GM18907 (cell line): Measurements from ENCODE around the gene MRPL44.
A peak's percentile ranks its signal among the peaks of the same experiment; 100 is the strongest.

ENCODE experiments used
- ATAC-seq: cut with Tn5 transposase; IDR thresholded peaks from one replicate; pipeline ENCODE4 v1.9.1; 2021; ENCODE audit warnings: mild to moderate bottlenecking, moderate library complexity; ENCODE audit not compliant: unreplicated experiment

MRPL44 gene

DNA sequence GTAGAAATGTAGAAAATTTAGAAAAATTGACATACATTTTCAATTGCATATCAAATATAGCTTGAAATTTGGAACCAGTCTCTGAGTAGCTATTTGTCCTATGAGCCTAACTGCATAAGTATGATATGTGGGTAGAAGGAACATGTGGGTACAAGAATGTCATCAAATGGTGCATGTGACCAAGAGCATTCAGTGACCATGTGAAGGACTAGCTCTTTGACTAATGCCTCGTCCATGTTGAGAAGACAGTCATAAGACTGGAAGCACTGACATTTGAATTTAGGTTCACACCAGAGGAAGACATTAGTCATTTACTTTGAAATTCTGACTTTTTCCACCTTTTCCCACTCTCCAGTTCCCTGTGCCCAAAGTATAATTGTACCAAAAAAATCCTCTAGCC is 12.6 kb downstream of the MRPL44 start:
- peak; percentile 25 for ATAC-seq

DNA sequence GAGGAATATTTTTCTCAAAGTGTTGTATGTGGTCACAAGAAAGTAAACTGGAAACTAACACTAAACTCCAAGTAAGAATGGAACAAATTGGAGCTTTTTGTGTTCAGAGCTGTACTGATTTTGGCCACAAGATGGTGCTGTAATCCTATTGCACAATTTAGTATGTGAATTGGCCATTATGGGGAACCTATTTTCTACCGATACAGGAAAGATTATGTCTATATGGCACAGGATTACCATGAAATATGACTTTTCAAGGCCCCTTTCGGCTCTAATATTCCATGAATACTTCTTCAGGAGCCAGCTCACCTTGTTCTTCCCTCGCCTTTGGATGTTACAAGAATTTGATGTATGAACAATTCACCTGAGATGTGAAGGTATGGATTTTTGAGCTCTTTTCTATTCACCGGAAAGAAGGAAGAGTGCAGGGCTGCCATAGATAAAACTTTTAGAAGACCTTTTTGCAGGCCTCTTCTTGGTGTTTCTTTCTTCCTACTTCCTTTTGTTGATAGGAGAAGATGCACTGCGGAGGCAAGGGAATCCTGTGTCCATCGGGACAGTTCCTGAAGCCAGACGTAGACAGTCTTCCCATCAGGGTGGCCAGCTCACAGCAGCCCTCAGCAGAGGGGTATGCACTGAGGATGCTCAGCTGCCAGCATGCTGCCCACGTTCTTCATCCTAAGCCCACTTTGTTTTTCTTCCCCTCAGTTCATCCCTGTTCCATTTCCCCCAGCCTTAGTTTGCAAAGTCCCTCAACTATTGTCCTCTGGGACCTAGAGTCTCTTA is 13.3 kb downstream of the MRPL44 start:
- ATAC-seq = peak; percentile 78

DNA sequence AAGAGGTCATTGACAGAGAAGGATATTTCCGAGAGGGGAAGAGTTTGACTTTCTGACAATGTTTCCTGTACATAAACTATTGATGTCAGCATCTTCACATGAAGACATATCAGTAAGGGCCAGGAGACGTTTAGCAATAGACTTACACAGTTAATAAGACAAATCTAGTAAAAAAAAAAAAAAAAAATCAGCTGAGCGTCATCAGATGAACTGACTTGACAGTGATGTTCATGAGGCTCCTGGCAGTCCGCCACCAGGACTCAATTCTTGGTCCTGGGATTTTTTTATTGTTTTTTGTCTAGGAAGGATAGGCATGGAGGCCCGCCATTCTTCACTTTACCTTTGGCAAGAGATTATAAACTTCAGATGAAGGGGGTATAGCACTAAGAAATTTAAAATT is 14.5 kb downstream of the MRPL44 start:
- no peak for ATAC-seq

DNA sequence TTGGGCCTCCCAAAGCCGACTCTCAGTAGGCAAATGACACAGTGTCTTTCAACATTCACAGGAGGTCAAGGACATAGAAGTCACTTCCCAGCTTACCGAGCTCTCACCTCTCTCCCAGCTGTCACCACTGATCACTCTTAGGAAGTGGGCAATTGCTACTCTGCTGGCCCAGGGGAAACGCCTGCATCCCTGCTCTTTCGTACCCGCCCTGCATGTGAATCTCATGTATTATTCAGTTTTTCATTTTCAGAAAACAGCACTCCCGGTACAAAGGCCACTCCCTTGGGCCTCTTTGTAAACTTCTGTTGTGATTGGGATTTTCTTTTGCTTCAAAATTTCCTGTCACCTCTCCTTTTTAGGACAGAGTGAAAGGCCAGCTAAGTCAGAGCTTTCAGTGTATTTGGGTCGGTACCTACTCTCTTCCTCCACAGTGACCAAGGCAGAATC is 15.4 kb downstream of the MRPL44 start:
- no peak for ATAC-seq

DNA sequence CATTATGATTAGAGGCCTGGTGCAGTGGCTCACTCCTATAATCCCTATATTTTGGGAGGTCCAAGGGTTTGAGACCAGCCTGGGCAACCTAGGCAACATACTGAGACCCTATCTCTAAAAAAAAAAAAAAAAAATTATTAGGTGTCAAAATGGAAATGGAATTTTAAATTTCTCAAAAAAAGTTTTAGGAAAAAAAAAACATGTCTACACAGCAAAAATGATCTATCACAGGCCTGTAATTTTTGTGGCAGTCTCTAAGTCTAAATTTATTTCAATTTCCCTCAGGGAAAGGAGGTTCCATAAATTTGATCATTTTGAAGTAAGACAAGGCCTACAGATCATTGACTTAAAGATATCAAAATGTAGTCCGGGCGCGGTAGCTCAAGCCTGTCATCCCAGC is 16.3 kb downstream of the MRPL44 start:
- ATAC-seq = no peak

DNA sequence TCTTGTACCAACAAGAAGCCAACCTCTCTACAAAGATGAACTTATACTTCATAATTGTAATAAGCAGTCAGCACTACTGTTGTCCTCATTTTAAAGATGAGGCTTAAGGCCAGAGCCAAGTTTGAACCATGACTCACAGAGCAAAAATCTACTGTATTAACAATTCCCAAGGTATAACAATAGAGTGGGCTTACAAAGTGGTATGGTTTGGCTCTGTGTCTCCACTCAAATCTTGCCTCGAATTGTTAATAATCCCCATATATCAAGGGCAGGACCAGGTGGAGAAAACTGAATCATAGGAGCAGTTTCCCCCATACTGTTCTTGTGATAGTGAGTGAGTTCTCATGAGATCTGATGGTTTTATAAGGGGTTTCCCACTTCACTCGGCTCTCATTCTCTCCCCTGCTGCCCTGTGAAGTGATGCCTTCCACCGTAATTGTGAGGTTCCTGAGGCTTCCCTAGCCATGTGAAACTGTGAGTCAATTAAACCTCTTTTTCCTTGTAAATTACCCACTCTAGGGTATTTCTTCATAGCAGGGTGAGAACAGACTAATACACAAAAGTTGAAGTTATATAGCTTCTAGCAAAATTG is 19.5 kb downstream of the MRPL44 start:
- ATAC-seq = no peak

DNA sequence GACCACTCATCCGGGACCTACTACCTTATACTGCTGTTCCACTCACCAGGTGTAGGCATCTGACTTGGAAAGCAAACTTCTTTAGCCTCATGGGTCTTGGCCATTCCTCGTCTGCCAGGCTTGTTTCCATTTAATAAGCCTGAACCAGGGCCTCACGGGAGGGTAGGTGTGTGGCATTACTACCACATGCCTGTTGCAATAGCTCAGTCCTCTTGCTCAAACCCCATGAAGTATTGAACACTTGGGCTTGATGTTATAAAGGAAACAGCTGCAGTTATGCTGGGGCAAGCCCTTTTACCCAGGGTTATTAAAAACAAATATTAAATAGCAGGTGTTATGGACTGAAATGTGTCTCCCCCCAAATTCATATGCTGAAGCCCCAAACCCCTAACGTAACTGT is 21.2 kb downstream of the MRPL44 start:
- ATAC-seq = no peak

DNA sequence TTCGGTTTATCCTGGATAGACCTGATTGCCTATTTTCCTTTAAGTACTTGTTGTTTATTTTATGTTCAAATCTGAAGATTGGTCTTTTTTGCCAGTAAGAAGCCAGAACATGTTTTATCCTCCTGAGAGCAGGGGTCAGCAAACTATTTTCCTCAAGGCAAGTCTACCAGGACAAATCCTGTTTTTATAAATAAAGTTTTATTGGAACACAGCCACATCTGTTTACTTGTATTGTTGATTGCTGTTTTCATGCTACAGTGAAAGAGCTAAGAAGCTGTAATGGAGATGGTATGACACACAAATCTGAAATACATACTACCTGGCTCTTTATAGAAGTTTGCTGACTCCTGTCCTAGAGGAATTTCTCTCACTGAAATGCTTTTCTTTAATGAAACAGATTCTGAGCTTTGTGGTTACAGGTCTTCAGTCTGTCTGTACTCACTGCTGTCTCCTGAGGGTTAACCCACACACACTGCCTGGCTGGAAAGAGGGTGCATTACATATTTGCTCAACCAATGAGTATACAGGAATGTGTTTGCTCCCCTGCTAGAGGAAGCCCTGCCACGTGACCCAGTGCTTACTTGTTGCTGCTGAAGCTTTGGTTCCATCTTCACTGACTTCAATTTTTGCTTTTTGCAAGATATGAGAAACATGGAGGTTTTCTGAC is 22.6 kb downstream of the MRPL44 start:
- no peak for ATAC-seq

DNA sequence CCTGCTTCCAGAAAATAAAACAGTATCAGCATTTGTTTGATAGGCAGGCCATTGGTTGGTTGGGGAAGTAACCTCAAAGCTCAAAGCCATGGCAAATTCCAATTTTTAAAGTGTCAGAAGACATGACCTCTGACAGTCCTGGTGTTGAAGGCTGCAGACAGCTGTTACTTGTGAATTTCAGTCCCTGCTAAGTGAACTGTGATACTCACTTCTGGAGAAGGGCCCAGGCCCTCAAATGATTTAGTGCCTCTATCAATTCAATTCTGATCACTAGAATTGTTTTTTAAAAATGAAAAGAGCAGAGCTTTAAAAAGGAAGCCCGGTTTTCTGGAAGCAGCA is 23.1 kb downstream of the MRPL44 start:
- no peak for ATAC-seq

DNA sequence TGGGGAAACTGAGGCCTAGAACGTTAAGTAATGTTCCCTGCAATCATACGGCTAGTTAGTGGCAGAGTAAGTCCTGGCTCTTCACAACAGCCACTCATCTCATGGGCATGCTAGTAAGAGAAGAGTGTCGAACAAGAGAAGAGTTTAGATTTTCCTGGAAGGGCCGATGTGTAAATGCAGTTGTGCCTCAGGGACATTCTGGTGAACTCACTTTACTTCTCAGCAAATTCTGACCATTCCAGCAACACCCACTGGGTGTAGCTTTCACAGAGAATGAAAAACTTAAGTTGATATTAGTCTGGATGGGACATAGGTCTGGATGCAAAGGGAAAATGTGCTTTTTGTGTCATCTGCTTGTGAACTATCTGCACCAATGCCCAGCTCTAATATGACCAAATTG is 23.5 kb downstream of the MRPL44 start:
- ATAC-seq = no peak

DNA sequence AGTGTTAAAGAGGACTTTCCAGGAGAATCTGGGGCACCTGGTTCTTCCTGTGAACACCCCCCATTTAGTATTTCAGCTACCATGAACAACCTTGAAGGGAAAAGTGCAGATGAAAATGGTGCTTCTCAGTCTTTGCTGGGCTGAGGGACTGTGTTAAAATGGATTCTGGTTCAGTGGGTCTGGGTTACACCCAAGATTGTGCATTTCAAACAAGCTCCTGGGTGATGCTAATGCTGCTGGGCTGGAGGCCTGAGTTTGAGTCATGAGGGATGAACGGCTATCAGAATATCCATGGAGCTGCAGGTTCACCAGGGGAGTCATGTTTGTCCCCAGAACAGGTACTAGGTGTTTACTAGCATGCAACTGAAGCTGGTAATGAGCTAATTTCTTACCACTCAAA is 24.0 kb downstream of the MRPL44 start:
- no peak for ATAC-seq

DNA sequence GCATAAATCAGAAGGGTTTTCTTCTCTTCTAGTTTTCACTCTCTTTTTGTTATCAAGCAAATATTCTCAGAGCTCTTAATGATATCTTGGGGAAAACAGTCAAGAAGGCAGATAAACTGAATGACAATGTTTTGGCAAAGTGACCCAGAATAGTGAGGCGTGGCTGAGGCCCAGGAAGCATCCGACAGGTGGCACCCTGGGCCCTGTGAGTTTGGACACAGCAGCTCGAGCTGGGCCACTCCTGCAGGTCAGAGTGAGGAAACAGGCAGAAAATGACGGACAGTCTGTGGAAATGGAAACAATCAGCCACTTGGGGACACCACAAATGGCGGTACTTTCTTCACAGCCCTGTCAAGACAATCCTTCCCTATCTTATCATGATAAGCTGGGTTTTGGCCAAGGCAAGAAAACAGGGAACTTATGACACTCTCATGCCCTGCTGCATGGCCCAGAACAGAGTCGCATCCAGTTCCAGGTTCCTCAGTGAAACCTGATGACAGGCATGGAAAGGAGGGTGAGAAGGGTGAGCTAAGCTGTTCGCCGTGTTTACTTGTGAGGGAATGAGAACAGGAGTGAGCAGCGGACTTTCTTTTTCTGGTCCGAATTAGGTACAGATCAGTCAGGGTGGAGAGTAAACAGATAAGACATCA is 32.1 kb downstream of the MRPL44 start:
- ATAC-seq = no peak

DNA sequence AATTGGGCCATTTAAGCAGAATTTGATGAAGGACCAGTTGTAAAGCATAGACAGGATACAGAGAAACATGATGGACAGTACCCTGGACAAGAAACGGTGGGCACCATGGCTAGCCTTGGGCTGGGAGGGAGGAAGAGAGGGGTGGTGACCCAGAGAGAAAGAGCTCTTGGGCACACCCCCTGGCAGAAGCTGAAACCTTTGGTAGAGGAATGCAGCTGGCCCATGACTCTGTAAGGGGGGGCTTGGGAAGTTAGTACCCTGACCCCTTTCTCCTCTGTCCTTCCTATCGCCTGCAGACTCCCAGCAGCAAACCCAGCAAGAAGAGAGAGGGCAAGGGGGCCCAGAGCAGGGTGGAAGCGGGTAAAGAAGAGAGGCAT is 32.6 kb downstream of the MRPL44 start:
- no peak for ATAC-seq

DNA sequence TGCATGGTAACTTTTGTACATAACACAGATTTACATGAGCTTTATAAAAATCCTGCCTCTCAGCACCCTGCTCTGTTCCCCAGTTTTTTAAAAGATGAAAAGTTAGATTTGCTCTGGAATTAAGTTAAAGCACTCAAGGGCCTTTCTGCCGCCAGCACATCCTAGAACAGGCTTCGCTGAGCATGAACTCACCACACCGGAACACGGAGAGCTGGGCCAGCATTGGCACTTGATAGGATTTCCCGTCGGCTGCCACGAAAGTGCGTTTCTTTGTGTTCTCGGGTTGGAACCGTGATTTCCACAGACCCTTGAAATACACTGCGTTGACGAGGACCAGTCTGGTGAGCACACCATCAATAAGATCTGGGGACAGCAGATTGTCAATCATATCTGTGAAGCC is 34.3 kb downstream of the MRPL44 start:
- ATAC-seq = no peak

DNA sequence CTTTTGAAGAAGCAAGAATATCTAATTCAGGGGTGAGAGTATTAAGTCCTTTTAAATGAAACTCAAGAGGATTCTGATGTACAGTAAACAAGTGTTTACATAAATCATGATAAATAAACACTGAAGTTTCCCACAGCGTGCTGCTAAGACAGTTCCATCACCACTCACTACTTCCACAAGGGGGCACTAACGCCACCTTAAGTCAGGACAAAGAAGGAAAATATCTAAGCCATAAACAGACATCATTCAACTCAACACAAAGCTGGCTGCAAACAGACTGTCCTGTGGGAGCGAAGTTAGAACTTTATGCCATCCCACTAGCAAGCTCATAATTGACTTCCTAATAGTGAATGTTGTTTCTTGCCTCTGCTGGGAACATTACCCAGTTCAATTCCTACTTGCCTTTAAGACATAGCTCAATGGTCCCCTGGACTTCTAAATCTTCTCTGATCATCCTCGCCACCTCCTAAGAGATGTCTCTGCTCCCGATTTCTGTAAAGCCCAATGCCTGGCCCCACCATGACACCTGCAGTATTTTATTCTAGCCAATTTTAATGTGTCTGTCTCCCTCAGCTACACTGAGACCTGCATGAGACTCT is 36.5 kb downstream of the MRPL44 start:
- peak; percentile 79 for ATAC-seq

DNA sequence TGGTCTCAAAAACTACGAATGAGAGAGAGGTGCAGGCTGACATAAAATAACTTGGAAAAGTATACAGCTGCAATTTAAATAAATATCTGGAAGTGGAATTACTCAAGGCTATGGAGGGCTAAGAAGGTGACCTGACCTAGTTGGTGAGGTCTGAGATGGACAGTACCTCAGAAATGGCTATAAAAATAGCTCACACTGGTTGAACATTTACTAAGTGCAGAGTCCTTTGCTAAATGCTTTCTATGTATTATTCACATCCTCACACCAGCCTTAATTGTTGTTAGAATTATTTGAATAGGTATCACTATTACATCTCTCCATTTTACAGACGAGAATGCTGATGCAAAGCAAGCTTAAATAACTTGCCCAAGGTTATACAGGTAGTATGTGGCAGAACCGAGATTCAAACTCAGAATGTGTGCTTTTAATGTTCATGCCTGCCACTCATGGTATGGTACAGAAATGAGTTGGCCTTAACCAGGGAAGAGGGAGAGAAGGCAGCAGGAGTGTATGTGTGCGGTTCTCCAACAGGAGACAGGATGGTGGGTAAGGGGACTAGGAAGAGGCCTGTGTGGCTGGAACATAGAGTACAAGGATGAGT is 37.4 kb downstream of the MRPL44 start:
- no peak for ATAC-seq

DNA sequence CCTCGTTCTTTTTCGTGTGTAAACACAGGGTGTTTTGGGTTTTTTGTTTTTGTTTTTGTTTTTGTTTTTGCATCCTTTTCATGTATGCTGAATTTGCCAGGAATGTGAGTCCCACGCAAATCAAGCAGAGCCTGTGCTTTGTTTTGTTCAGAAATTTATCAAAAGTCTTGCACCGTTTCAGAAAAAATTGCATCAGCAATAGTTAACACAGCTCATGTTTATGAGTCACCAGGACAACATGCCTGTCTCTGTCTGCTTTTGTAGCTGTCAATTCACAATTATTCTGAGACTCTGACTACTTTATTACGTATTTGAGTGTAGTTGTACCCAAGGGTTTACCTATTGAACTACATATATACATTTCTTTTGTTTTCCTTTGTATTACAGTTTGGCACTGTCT is 38.3 kb downstream of the MRPL44 start:
- ATAC-seq = no peak

DNA sequence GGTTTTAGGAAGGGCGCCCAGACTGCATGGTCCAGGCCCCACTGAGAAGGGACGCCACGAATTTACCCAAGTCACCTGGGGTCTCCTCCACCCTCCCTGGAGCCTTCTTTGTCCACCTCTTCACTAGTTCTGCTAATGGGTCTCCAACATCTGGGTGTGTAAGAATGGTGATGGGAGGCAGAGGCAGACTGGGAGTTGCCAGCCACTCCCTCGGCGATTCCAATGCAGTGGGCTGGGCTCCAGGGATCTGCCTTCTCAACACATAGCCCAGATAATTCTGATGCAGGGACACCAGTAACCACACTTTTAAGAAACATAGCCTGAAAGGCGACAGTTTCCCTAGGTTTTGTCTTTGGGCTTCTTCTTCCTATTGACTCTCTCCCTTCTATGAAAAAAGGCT is 39.1 kb downstream of the MRPL44 start:
- no peak for ATAC-seq

DNA sequence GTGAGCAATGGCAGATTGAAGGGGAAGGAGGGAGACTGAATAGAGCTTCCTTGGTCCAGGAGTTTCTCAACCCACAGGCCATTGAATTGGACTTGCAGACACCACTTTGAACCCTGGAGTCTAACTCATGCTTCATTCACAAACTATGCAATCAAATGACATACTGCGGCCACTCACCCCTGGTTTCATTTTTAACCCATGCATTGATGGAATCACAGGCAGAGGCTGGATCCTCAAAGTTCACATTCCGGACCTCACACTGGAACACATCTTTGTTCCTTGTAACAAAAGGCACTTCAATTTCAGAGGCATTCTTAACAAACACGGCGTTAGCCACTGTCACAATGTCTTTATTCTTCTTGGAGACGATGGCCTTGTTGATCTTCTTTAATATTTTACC is 40.7 kb downstream of the MRPL44 start:
- no peak for ATAC-seq

DNA sequence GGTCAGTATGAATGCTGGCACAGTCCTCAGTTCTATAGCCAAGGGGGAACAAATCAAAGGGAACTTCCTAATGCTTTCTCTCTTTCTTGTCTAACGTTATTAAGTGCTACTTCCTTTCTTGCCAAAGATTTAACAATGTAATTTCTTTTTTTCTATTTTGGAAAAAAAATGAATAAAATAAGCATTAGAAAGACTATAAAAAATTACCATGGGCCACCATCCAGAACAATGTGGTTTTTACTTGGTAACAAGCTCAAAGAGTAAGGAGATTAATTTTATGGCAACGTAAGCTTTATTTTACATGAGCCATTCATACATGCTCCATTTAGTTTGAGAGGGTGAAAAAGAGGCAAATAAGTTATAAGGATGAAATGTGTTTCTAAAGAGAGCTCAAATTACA is 41.7 kb downstream of the MRPL44 start:
- no peak for ATAC-seq

DNA sequence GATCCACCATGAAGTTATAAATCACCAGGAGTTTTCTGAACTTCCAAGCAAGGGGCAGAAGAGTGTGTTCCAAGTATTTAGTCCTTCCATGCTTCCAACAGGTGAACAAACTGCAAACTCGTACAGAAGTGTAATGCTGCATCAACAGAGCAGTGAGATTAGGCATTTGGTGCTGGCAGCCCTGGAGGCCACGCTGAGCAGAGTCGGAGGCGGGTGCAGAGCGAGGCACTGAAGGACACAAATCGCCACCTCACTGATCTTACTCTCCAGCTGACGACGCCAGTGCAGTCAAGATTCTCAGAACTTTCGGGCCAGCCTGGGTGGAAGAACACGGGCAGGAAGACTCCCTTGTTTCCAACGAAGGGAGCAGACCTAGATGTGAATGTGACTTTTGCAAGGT is 42.6 kb downstream of the MRPL44 start:
- no peak for ATAC-seq
